IMR-90 (cell line): ENCODE results near the gene GPSM1. TPM values are rescaled to one million over a fixed set of nuclear protein-coding genes. Genes with fewer than 3 reads are reported as not detected.

Experiments
- ATAC-seq: fragments of 200-7000 bp; cut with Tn5 transposase; 2 replicates; pipeline ENCODE4 v1.9.1; 2020; ENCODE audit warnings: low read depth, mild to moderate bottlenecking, moderate library complexity
- BruUV-seq: library from RNA; stranded (reverse); fragments of 400-500 nt; replicated peaks from 2 replicates; lab custom pipeline; 2021; lab: Mats Ljungman, UMichigan
- CTCF ChIA-PET: fragments of 300-600 bp; formaldehyde crosslinking; extraction: SDS; loops from one replicate; lab custom pipeline; 2021; ENCODE audit warnings: antibody characterized with exemption; lab: Yijun Ruan, JAX
- POLR2A ChIA-PET: fragments of 300-600 bp; sonication (Branson Sonifier 250); formaldehyde crosslinking; loops from one replicate; lab custom pipeline; 2022; ENCODE audit warnings: antibody characterized with exemption; ENCODE audit not compliant: unreplicated experiment; lab: Charles Lee
- DNase-seq: peaks from one replicate; pipeline ENCODE4 v3.0.0; 2013
- H2AFZ ChIP-seq: replicated peaks from 2 replicates; pipeline ENCODE3; 2013; ENCODE audit warnings: low read length, mild to moderate bottlenecking; ENCODE audit not compliant: poor library complexity
- H2AK5ac ChIP-seq: 2 replicates; pipeline ENCODE4 v1.6.1; 2013; ENCODE audit warnings: low read depth, low read length, inconsistent platforms
- H2AK9ac ChIP-seq: replicated peaks from 2 replicates; pipeline ENCODE3; 2013; ENCODE audit warnings: mild to moderate bottlenecking, low read depth, low read length, moderate library complexity; ENCODE audit not compliant: poor library complexity
- H2BK120ac ChIP-seq: 2 replicates; pipeline ENCODE4 v1.6.1; 2013; ENCODE audit warnings: low read depth, low read length, inconsistent platforms
- H2BK15ac ChIP-seq: 3 replicates; pipeline ENCODE4 v1.6.1; 2013; ENCODE audit warnings: low read depth, low read length, inconsistent platforms
- H2BK20ac ChIP-seq: 2 replicates; pipeline ENCODE4 v1.6.1; 2013; ENCODE audit warnings: low read depth, mild to moderate bottlenecking, inconsistent platforms, low read length, moderate library complexity
- H2BK5ac ChIP-seq: 2 replicates; pipeline ENCODE4 v1.6.1; 2013; ENCODE audit warnings: mild to moderate bottlenecking, low read depth, low read length, inconsistent platforms; ENCODE audit not compliant: poor library complexity, severe bottlenecking
- H3K14ac ChIP-seq: replicated peaks from 2 replicates; pipeline ENCODE4 v1.6.1; 2013; ENCODE audit warnings: low read depth, low read length, inconsistent platforms
- H3K18ac ChIP-seq: 2 replicates; pipeline ENCODE4 v1.6.1; 2013; ENCODE audit warnings: low read depth, low read length, control low read depth
- H3K23ac ChIP-seq: 2 replicates; pipeline ENCODE4 v1.6.1; 2013; ENCODE audit warnings: low read depth, low read length, inconsistent platforms
- H3K27ac ChIP-seq: 2 replicates; pipeline ENCODE4 v1.5.1; 2013; ENCODE audit warnings: mild to moderate bottlenecking, control low read depth, low read length; ENCODE audit not compliant: insufficient read depth
- H3K27me3 ChIP-seq: 2 replicates; pipeline ENCODE4 v1.6.1; 2013; ENCODE audit warnings: low read length; ENCODE audit not compliant: control insufficient read depth, insufficient read depth
- H3K36me3 ChIP-seq: 2 replicates; pipeline ENCODE4 v1.6.1; 2013; ENCODE audit warnings: low read length, mixed read lengths; ENCODE audit not compliant: control insufficient read depth, insufficient read depth
- H3K4ac ChIP-seq: 2 replicates; pipeline ENCODE4 v1.6.1; 2013; ENCODE audit warnings: low read depth, low read length, inconsistent platforms
- H3K4me1 ChIP-seq: 2 replicates; pipeline ENCODE4 v1.6.1; 2013; ENCODE audit warnings: low read length, mixed read lengths; ENCODE audit not compliant: control insufficient read depth, insufficient read depth
- H3K4me2 ChIP-seq: 2 replicates; pipeline ENCODE4 v1.6.1; 2013; ENCODE audit warnings: low read depth, mild to moderate bottlenecking, control low read depth, low read length, moderate library complexity
- H3K4me3 ChIP-seq: 2 replicates; pipeline ENCODE4 v1.5.1; 2013; ENCODE audit warnings: low read depth, mild to moderate bottlenecking, control low read depth, low read length, moderate library complexity; ENCODE audit not compliant: insufficient read depth
- H3K56ac ChIP-seq: 2 replicates; pipeline ENCODE4 v1.6.1; 2013; ENCODE audit warnings: low read length, inconsistent platforms; ENCODE audit not compliant: insufficient read depth; ENCODE audit errors: extremely low read depth
- H3K79me1 ChIP-seq, 2 experiments: 2 replicates each; pipeline ENCODE4 v1.6.1; 2013; ENCODE audit warnings: low read length in 2 of 2, inconsistent platforms in 1 of 2, low read depth in 1 of 2
- H3K9ac ChIP-seq: 2 replicates; pipeline ENCODE4 v1.6.1; 2013; ENCODE audit warnings: low read depth, low read length, control low read depth
- H3K9me1 ChIP-seq: 2 replicates; pipeline ENCODE4 v1.6.1; 2013; ENCODE audit warnings: low read length, inconsistent platforms; ENCODE audit not compliant: insufficient read depth
- H3K9me3 ChIP-seq: 2 replicates; pipeline ENCODE4 v1.6.1; 2013; ENCODE audit warnings: low read length; ENCODE audit not compliant: control insufficient read depth, insufficient read depth
- H4K20me1 ChIP-seq: 2 replicates; pipeline ENCODE4 v1.6.1; 2013; ENCODE audit warnings: low read length, inconsistent platforms; ENCODE audit not compliant: insufficient read depth
- H4K5ac ChIP-seq: 2 replicates; pipeline ENCODE4 v1.6.1; 2013; ENCODE audit warnings: mild to moderate bottlenecking, low read depth, low read length, control low read depth
- H4K8ac ChIP-seq, 2 experiments: 2 replicates each; pipeline ENCODE4 v1.6.1; 2013; ENCODE audit warnings: low read depth in 2 of 2, low read length in 2 of 2, control low read depth in 1 of 2, inconsistent platforms in 1 of 2
- H4K91ac ChIP-seq: 2 replicates; pipeline ENCODE4 v1.6.1; 2013; ENCODE audit warnings: low read depth, low read length, inconsistent platforms; ENCODE audit not compliant: insufficient read depth
- ELK1 ChIP-seq: fragments of 150-350 bp; IDR thresholded peaks from 2 replicates; pipeline ENCODE4 v1.6.1; 2016; ENCODE audit warnings: low read depth, mild to moderate bottlenecking, low read length, moderate library complexity, borderline replicate concordance
- MAFK ChIP-seq: IDR thresholded peaks from 2 replicates; pipeline ENCODE4 v1.6.1; 2012; ENCODE audit warnings: low read depth, low read length, improper control_type of control experiment
- NFE2L2 ChIP-seq: fragments of 150-350 bp; IDR thresholded peaks from 2 replicates; pipeline ENCODE4 v1.6.1; 2016; ENCODE audit warnings: low read depth, mild to moderate bottlenecking, low read length
- RFX5 ChIP-seq: IDR thresholded peaks from 2 replicates; pipeline ENCODE4 v1.8.0; 2012; ENCODE audit warnings: low read depth, mild to moderate bottlenecking, low read length, moderate library complexity
- WGBS, 2 experiments: methylation state at CpG; one replicate each; pipeline versions ENCODE4 v1.1.5 to v1.1.7; 2013; ENCODE audit warnings: missing lambda C conversion rate in 2 of 2; ENCODE audit not compliant: insufficient read length in 1 of 2; ENCODE audit errors: extremely low coverage in 2 of 2; 5-methylcytosine and 5-hydroxymethylcytosine counted together
- dilution Hi-C: fragments of 300-500 bp; cut with HindIII; formaldehyde crosslinking; loops from one replicate; pipeline ENCODE4 v1.14.3; 2018; ENCODE audit warnings: low sequenced_read_pairs; ENCODE audit not compliant: unreplicated experiment
- in situ Hi-C: fragments of 300-500 bp; cut with MboI; formaldehyde crosslinking; loops from 3 replicates; pipeline ENCODE4 v1.14.3; 2019; ENCODE audit warnings: low sequenced_read_pairs, inconsistent platforms, mixed read lengths
- intact Hi-C: fragments of 100-400 bp; cut with micrococcal nuclease; formaldehyde crosslinking; loops from 2 replicates; pipeline ENCODE4 v1.10.0; 2022
- polyA plus RNA-seq, 3 experiments: library from polyadenylated mRNA; depleted of rRNA; stranded (reverse); fragments of >200 nt; gene quantifications; 2 replicates each; pipeline ENCODE4 v1.2.3, GENCODE V29; 2012; ENCODE audit warnings: low replicate concordance in 1 of 3
- total RNA-seq: library from RNA; depleted of rRNA; stranded (reverse); fragments of >200 nt; gene quantifications from 2 replicates; pipeline ENCODE4 v1.2.3, GENCODE V29; 2012

GPSM1 gene
- total and polyA plus RNA-seq, 2 of the 4 experiments (the other 2 are of a cell fraction): 28.7 to 71.2 TPM

DNA sequence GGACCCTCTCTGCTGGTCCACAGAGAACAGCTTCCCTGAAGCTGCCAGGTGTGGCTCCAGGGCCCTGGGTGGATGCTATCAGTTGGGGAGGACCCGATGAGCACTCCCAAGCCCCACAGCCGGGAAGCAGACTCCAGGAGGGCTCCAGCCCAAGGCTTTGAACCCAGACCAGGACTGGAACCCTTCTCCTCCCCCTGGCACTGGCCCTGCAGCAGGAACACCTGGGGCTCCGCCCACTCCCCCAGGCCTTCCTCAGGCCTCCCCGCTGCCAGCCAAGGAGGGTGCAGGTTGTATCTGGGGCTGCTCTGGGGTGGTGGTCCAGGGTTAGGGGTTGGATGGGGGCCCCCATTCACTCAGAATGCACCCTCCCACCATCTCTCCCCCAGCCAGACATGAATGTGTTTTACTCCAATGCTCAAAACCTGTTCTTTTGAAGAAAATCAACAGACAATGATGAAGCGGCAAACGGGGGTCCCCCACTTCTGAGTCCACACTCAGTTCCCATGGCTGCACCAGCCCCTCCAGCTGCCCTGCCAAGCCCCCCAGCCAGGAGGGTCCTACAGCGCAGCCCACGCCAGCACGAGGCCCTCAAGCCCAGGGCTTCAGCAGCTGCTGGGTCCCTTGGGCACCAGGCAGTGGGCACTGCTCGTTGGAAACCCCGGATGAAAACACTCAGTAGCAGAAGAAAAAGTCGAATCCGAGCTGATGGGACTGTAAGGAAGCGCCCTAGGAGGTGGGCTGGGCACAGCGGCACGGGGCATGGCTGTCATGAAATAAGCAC, 46.6 kb upstream of the GPSM1 start:
- H3K56ac ChIP-seq: no peak overlapping the region
- no peaks in the 10 kb centered on the region; the same call in 1 of the 2 replicates for H4K20me1 ChIP-seq
- no peak overlapping the region for H2AK9ac ChIP-seq
- H3K9me1 ChIP-seq: no peaks in the 10 kb centered on the region
- WGBS, 2 experiments: 73% methylated on average over 12 of the region's 16 CpGs; no CpG with 5 or more reads in 1 of the 2 experiments
- no peak for ATAC-seq
- BruUV-seq: no TSS peak
- no peak overlapping the region for H3K27ac ChIP-seq
- no peak overlapping the region for H2BK20ac ChIP-seq
- intact Hi-C loops (no loop called here), dilution Hi-C loops (no loop called here), in situ Hi-C loops (no loop called here)
- no peak for DNase-seq
- H3K9me3 ChIP-seq: peaks cover 4% of the 10 kb centered on the region
- no peaks in the 10 kb centered on the region for H3K36me3 ChIP-seq
- no peaks in the 10 kb centered on the region for H3K79me1 ChIP-seq
- H3K4me1 ChIP-seq: no peaks in the 10 kb centered on the region
- H3K18ac ChIP-seq: no peak overlapping the region
- no peak overlapping the region for H4K91ac ChIP-seq
- H2AFZ ChIP-seq: no peak overlapping the region
- no peak overlapping the region for H2BK120ac ChIP-seq
- POLR2A ChIA-PET: no interaction called here
- H3K9ac ChIP-seq: no peak overlapping the region
- H3K27me3 ChIP-seq: peaks cover 31% of the 10 kb centered on the region
- no peak for TF ChIP-seq NFE2L2
- TF ChIP-seq RFX5: no peak
- TF ChIP-seq MAFK: no peak
- TF ChIP-seq ELK1: no peak
- no peak overlapping the region for H4K5ac ChIP-seq
- no peak overlapping the region for H3K23ac ChIP-seq
- no peak overlapping the region for H3K4me3 ChIP-seq
- H3K4ac ChIP-seq: no peak overlapping the region
- no peak overlapping the region for H3K4me2 ChIP-seq
- no peak overlapping the region for H4K8ac ChIP-seq
- H2BK15ac ChIP-seq: no peak overlapping the region
- CTCF ChIA-PET: no interaction called here
- H3K14ac ChIP-seq: no peak overlapping the region
- no peak overlapping the region for H2AK5ac ChIP-seq
- H2BK5ac ChIP-seq: no peak overlapping the region
